Activated CD4-positive, alpha-beta memory T cell treated with anti-CD3 and anti-CD28 coated beads, Interleukin-2, amount 10 ng/mL, durations not matched to agents 7 days and 5 days (primary cell): Measurements from ENCODE around the gene TPMT. TPM values are rescaled to one million over a fixed set of nuclear protein-coding genes. Genes with fewer than 3 reads are reported as not detected.
A peak's percentile ranks its signal among the peaks of the same experiment; 100 is the strongest.

Source experiments
- CTCF ChIA-PET: fragments of 350-600 bp; sonication (Branson Sonifier 250); formaldehyde crosslinking; loops from one replicate; lab custom pipeline; 2021; ENCODE audit warnings: antibody characterized with exemption, inconsistent platforms; lab: Charles Lee
- POLR2A ChIA-PET: fragments of 350-600 bp; sonication (Branson Sonifier 250); formaldehyde crosslinking; loops from one replicate; lab custom pipeline; 2021; ENCODE audit warnings: antibody characterized with exemption; lab: Charles Lee
- DNase-seq: peaks from one replicate; pipeline ENCODE4 v3.0.0-alpha.2; 2020
- H3K27ac Mint-ChIP-seq: one replicate; pipeline ENCODE4 v1.8.0; 2021; ENCODE audit warnings: mild to moderate bottlenecking, mixed read lengths
- H3K27me3 Mint-ChIP-seq: one replicate; pipeline ENCODE4 v1.8.0; 2021; ENCODE audit warnings: mixed read lengths
- H3K36me3 Mint-ChIP-seq: one replicate; pipeline ENCODE4 v1.8.0; 2021; ENCODE audit warnings: low read depth, mixed read lengths
- H3K4me1 Mint-ChIP-seq: one replicate; pipeline ENCODE4 v1.8.0; 2021; ENCODE audit warnings: mixed read lengths
- H3K4me3 Mint-ChIP-seq: one replicate; pipeline ENCODE4 v1.8.0; 2021; ENCODE audit warnings: mild to moderate bottlenecking, mixed read lengths
- H3K9me3 Mint-ChIP-seq: one replicate; pipeline ENCODE4 v1.8.0; 2021; ENCODE audit warnings: mixed read lengths
- total RNA-seq, 2 experiments: library from RNA; stranded (reverse); gene quantifications; one replicate each; pipeline ENCODE4 v1.2.3, GENCODE V29; 2021

TPMT gene
- total RNA-seq, 2 experiments from 2014 or later = 6.7 to 6.8 TPM

DNA sequence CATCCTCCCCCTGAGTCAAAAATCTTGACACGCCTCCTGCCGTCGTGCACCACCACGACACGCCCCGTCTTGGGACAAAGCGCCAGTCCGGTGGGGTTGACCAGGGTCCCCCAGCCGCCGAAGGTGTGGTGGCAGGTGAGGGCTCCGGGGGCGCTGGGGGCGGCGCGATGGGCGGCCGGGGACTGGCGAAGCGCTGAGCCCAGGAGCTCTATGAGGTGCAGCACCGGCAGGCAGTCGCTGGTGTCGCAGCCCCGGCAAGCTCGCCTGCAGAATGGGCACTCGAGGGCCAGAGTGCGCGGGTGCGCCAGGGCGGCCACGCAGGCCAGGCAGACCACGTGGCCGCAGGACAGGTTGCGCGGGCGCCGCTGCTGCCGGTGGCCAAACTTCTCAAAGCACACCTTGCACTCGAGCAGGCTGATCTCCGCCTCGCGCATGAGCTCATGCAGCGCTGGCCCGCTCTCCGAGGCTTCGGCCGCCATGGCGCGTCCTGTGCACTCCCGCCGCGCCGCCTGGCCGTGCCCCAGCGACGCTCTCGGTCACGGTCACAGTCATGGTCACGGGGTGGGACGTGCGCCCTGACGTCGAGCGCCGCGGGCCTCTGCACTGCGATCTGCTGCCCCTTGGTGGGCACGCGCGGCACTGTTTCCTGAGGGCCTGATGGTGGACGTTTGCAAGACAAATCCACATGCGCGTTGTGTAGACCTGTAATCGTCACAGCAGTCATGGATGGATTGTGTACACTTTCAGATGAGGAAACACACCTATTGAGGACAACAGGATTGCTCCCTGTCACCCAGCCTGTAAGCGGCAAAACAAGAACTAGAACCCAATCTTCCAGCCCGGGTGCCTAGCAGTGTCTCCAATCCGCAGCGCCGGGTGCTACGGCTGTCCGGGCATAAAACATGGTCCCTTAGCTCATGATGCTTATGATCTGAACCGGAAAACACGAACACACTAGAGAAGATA, 32.5 kb downstream of the TPMT start, which contains the start of gene NHLRC1:
Gene NHLRC1 (minus strand): TSS at position 550 of the 966 bp plus-strand sequence. CDS start 71 bp downstream, at position 479.
- H3K27ac Mint-ChIP-seq = peak within 1 kb of the TSS; percentile 11
- DNase-seq = peak; percentile 77
- H3K9me3 Mint-ChIP-seq = no peaks in the 10 kb centered on the region
- peaks cover 11% of the 10 kb centered on the region for H3K4me1 Mint-ChIP-seq
- no peaks in the 10 kb centered on the region for H3K36me3 Mint-ChIP-seq
- ChIA-PET POLR2A (interaction anchor here (0.7 kb wide), 1 partner anchor 420 kb away, joined by 3 read pairs; no protein-coding TSS in a partner anchor), CTCF (interaction anchor here (0.6 to 2.3 kb wide), 3 partner anchors 33 to 173 kb away, joined by 3 to 8 read pairs (median 3); partner anchors contain the start of genes KDM1B and TPMT)
- H3K27me3 Mint-ChIP-seq = peaks cover 46% of the 10 kb centered on the region
- H3K4me3 Mint-ChIP-seq = peak within 1 kb of the TSS; percentile 53

- POLR2A ChIA-PET = no interaction called here
- peaks cover 11% of the 10 kb centered on the region for H3K4me1 Mint-ChIP-seq
- CTCF ChIA-PET = interaction anchor here (1.1 to 2.3 kb wide), 2 partner anchors 34 to 133 kb away, joined by 3 to 8 read pairs; partner anchors contain the start of genes KDM1B and TPMT
- H3K27me3 Mint-ChIP-seq = peaks cover 52% of the 10 kb centered on the region
- no peak for DNase-seq
- no peaks in the 10 kb centered on the region for H3K9me3 Mint-ChIP-seq
- H3K4me3 Mint-ChIP-seq = peak overlapping the region; percentile 6
- H3K36me3 Mint-ChIP-seq = no peaks in the 10 kb centered on the region
- no peak overlapping the region for H3K27ac Mint-ChIP-seq
These were observed 33.2 kb downstream of the TPMT start for GRCh38 chr6:18121580-18122127.

- Mint-ChIP-seq H3K27ac (no peak overlapping the region), H3K4me1 (peaks cover 23% of the 10 kb centered on the region)
- CTCF ChIA-PET = no interaction called here
These were observed 35.6 kb downstream of the TPMT start for GRCh38 chr6:18119236-18119635.

DNA sequence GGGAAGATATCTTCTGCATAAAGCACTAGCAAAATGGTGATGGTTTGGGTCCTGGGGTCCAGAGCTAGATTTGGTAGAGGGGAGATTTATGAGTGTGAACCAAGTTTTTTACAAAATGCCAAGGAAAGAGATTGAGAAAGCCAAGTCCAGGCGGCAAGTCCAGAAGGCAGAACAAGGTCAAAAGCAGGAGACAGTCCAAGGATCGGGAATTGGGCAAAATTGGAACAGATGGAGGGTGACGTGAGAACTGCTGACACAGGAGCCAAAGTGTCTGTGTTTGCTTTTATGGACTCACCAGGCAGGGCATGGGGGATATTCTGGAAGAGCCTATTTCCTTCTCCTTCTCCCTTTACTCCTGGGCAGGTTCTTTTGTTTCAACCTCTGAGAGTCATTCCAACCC, 36.5 kb downstream of the TPMT start:
- ChIA-PET CTCF (no interaction called here), POLR2A (no interaction called here)
- no peak overlapping the region for H3K4me3 Mint-ChIP-seq

More at GRCh38 chr6:18119236-18119635, 35.6 kb downstream of the TPMT start:
- H3K9me3 Mint-ChIP-seq = no peaks in the 10 kb centered on the region
- H3K27me3 Mint-ChIP-seq = peaks cover 48% of the 10 kb centered on the region
- H3K36me3 Mint-ChIP-seq = no peaks in the 10 kb centered on the region
- DNase-seq = no peak
- POLR2A ChIA-PET = no interaction called here
- no peak overlapping the region for H3K4me3 Mint-ChIP-seq

GRCh38 chr6:18117136-18117535, 37.7 kb downstream of the TPMT start:
- no peaks in the 10 kb centered on the region for H3K36me3 Mint-ChIP-seq

More for the DNA sequence above, 36.5 kb downstream of the TPMT start:
- peaks cover 23% of the 10 kb centered on the region for H3K4me1 Mint-ChIP-seq
- no peak for DNase-seq
- peaks cover 56% of the 10 kb centered on the region for H3K27me3 Mint-ChIP-seq
- no peaks in the 10 kb centered on the region for H3K9me3 Mint-ChIP-seq
- H3K27ac Mint-ChIP-seq = no peak overlapping the region
- no peaks in the 10 kb centered on the region for H3K36me3 Mint-ChIP-seq

GRCh38 chr6:18115356-18115755, 39.5 kb downstream of the TPMT start:
- H3K36me3 Mint-ChIP-seq = no peaks in the 10 kb centered on the region
- peaks cover 16% of the 10 kb centered on the region for H3K4me1 Mint-ChIP-seq
- H3K4me3 Mint-ChIP-seq = peak overlapping the region; percentile 39
- no peaks in the 10 kb centered on the region for H3K9me3 Mint-ChIP-seq
- POLR2A ChIA-PET = interaction anchor here (1.4 to 1.5 kb wide), 3 partner anchors 17 to 515 kb away, joined by 3 to 4 read pairs (median 4); partner anchors contain the start of genes FAM8A1, KDM1B and TPMT
- CTCF ChIA-PET = no interaction called here
- H3K27me3 Mint-ChIP-seq = peaks cover 53% of the 10 kb centered on the region
- H3K27ac Mint-ChIP-seq = no peak overlapping the region
- DNase-seq = peak; percentile 22

More at GRCh38 chr6:18117136-18117535, 37.7 kb downstream of the TPMT start:
- peaks cover 59% of the 10 kb centered on the region for H3K27me3 Mint-ChIP-seq
- no peak overlapping the region for H3K27ac Mint-ChIP-seq
- ChIA-PET CTCF (no interaction called here), POLR2A (no interaction called here)
- peaks cover 16% of the 10 kb centered on the region for H3K4me1 Mint-ChIP-seq
- DNase-seq = no peak
- no peak overlapping the region for H3K4me3 Mint-ChIP-seq
- no peaks in the 10 kb centered on the region for H3K9me3 Mint-ChIP-seq

- Mint-ChIP-seq H3K36me3 (no peaks in the 10 kb centered on the region), H3K27me3 (peaks cover 47% of the 10 kb centered on the region), H3K9me3 (peaks cover 10% of the 10 kb centered on the region), H3K4me3 (no peak overlapping the region), H3K27ac (no peak overlapping the region), H3K4me1 (peaks cover 7% of the 10 kb centered on the region)
- ChIA-PET POLR2A (no interaction called here), CTCF (no interaction called here)
- no peak for DNase-seq
These were observed 44.7 kb downstream of the TPMT start for GRCh38 chr6:18110162-18110561.

GRCh38 chr6:18107061-18107460, 47.8 kb downstream of the TPMT start:
- Mint-ChIP-seq H3K4me1 (no peaks in the 10 kb centered on the region), H3K36me3 (no peaks in the 10 kb centered on the region), H3K27me3 (peaks cover 40% of the 10 kb centered on the region), H3K27ac (no peak overlapping the region), H3K9me3 (peaks cover 10% of the 10 kb centered on the region), H3K4me3 (no peak overlapping the region)
- POLR2A ChIA-PET = no interaction called here
- no peak for DNase-seq
- CTCF ChIA-PET = no interaction called here

GRCh38 chr6:18102783-18103509, 51.9 kb downstream of the TPMT start:
- no peak for DNase-seq
- Mint-ChIP-seq H3K27ac (no peak overlapping the region), H3K9me3 (peaks cover 10% of the 10 kb centered on the region), H3K4me1 (no peaks in the 10 kb centered on the region), H3K4me3 (no peak overlapping the region), H3K36me3 (no peaks in the 10 kb centered on the region), H3K27me3 (peaks cover 39% of the 10 kb centered on the region)
- ChIA-PET CTCF (no interaction called here), POLR2A (no interaction called here)

- H3K36me3 Mint-ChIP-seq = no peaks in the 10 kb centered on the region
- no peak overlapping the region for H3K4me3 Mint-ChIP-seq
- CTCF ChIA-PET = no interaction called here
- no peak for DNase-seq
- H3K27ac Mint-ChIP-seq = no peak overlapping the region
- peaks cover 5% of the 10 kb centered on the region for H3K9me3 Mint-ChIP-seq
- peaks cover 35% of the 10 kb centered on the region for H3K27me3 Mint-ChIP-seq
- no peaks in the 10 kb centered on the region for H3K4me1 Mint-ChIP-seq
- POLR2A ChIA-PET = no interaction called here
These were observed 53.0 kb downstream of the TPMT start for GRCh38 chr6:18101873-18102272.

DNA sequence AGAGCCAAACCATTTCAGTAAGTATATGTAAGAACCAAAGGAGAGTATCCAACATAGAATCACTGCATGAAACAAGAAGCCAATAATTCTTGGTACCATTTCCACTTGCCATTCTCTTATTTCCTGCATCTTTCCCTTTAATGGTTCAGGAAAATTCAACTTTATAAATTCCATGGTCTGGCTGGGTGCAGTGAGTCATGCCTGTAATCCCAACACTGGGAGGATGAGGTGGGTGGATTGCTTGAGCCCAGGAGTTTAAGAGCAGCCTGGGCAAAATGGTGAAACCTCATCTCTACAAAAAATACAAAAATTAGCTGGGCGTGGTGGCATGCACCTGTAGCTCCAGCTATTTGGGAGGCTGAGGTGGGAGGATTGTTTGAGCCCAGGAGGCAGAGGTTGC, 53.6 kb downstream of the TPMT start:
- ChIA-PET POLR2A (no interaction called here), CTCF (no interaction called here)
- H3K4me3 Mint-ChIP-seq = no peak overlapping the region

GRCh38 chr6:18100296-18100695, 54.6 kb downstream of the TPMT start:
- DNase-seq = no peak
- ChIA-PET POLR2A (no interaction called here), CTCF (no interaction called here)
- no peak overlapping the region for H3K27ac Mint-ChIP-seq
- H3K36me3 Mint-ChIP-seq = no peaks in the 10 kb centered on the region
- no peaks in the 10 kb centered on the region for H3K9me3 Mint-ChIP-seq
- H3K4me3 Mint-ChIP-seq = no peak overlapping the region
- H3K27me3 Mint-ChIP-seq = peaks cover 30% of the 10 kb centered on the region
- H3K4me1 Mint-ChIP-seq = no peaks in the 10 kb centered on the region

More for the DNA sequence above, 53.6 kb downstream of the TPMT start:
- no peaks in the 10 kb centered on the region for H3K36me3 Mint-ChIP-seq
- H3K27ac Mint-ChIP-seq = no peak overlapping the region
- H3K9me3 Mint-ChIP-seq = peaks cover 5% of the 10 kb centered on the region
- no peak for DNase-seq
- no peaks in the 10 kb centered on the region for H3K4me1 Mint-ChIP-seq
- H3K27me3 Mint-ChIP-seq = peaks cover 35% of the 10 kb centered on the region
